ENCODE results near the gene PHF21A.

The PHF21A gene

DNA sequence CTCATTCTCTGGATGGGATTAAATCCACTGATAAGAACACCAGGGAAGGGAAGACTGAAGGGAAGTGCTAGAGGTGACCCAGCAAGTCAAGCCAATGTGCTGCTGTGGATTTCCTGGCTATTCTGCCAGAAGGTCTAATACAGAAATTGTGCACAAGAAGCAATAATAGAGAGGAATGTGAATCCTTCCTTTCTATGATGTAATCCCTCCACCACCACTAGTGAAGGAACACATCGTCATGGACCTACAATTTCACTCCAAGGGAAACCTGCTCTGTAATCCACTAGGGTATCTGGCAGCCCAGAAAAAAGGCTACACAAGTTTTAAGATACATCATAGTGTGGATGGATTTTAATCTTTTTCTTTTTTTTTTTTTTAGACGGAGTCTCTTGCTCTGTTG is 181.4 kb downstream of the PHF21A start:
- no peaks in the 10 kb centered on the region for H4K20me1 ChIP-seq (ENCODE audit: insufficient read depth, low read length, poor library complexity, severe bottlenecking)
- no peaks in the 10 kb centered on the region for H3K9me2 ChIP-seq (replicated peaks; ENCODE audit: low read depth, low read length)
- H3F3A ChIP-seq (ENCODE audit: low read depth): no peaks in the 10 kb centered on the region
- H3K9me3 ChIP-seq (ENCODE audit: insufficient read depth, low read depth, low read length): no peaks in the 10 kb centered on the region
- no peak overlapping the region for H3K4me2 ChIP-seq (ENCODE audit: low read depth, low read length, poor library complexity, severe bottlenecking)
- no peak overlapping the region for H3K4me3 ChIP-seq (ENCODE audit: low read length, poor library complexity, severe bottlenecking)
- no peak overlapping the region for H2AFZ ChIP-seq (ENCODE audit: low read length)
- no peak overlapping the region for H3K9ac ChIP-seq (ENCODE audit: low read depth, low read length, poor library complexity, severe bottlenecking)
- H3K27me3 ChIP-seq (ENCODE audit: insufficient read depth, low read length, poor library complexity, severe bottlenecking): no peaks in the 10 kb centered on the region
- H3K79me2 ChIP-seq (ENCODE audit: insufficient read depth, low read length): no peaks in the 10 kb centered on the region
- TF ChIP-seq, protein P1, sequence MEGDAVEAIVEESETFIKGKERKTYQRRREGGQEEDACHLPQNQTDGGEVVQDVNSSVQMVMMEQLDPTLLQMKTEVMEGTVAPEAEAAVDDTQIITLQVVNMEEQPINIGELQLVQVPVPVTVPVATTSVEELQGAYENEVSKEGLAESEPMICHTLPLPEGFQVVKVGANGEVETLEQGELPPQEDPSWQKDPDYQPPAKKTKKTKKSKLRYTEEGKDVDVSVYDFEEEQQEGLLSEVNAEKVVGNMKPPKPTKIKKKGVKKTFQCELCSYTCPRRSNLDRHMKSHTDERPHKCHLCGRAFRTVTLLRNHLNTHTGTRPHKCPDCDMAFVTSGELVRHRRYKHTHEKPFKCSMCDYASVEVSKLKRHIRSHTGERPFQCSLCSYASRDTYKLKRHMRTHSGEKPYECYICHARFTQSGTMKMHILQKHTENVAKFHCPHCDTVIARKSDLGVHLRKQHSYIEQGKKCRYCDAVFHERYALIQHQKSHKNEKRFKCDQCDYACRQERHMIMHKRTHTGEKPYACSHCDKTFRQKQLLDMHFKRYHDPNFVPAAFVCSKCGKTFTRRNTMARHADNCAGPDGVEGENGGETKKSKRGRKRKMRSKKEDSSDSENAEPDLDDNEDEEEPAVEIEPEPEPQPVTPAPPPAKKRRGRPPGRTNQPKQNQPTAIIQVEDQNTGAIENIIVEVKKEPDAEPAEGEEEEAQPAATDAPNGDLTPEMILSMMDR (conservative IDR thresholded peaks at IDR 0.05; ENCODE audit: low read length): no peak
- TF ChIP-seq EZH2phosphoT487 (IDR thresholded peaks at IDR 0.05; ENCODE audit: borderline replicate concordance): no peak
- peaks cover 44% of the 10 kb centered on the region; the same call in 1 of the 2 replicates for H3K36me3 ChIP-seq (ENCODE audit: insufficient read depth, low read length)
- H3K4me1 ChIP-seq (ENCODE audit: insufficient read depth, low read length, poor library complexity, severe bottlenecking): no peaks in the 10 kb centered on the region

DNA sequence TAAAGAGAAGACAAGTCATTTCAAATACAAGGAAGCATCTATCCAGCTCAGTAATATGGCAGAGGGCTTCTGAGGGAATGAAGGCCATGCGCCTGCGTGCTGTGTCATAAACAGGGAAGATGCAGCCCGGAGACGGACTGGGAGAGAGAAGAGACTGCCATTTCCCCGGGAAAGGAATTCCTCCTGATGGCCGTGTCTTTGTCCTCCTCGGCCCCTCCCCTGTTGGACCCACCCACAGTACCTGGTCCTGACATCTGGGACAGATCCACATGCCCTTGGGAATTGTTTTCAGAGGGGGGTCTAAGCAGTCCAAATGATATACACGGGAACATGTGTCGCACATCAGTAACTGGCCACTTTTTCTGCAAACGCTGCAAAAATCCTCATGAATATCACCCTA is 183.3 kb downstream of the PHF21A start:
- TF ChIP-seq EZH2phosphoT487 (IDR thresholded peaks at IDR 0.05; ENCODE audit: borderline replicate concordance): no peak
- TF ChIP-seq, protein P1 (conservative IDR thresholded peaks at IDR 0.05; ENCODE audit: low read length): no peak
- Histone ChIP-seq H4K20me1 (ENCODE audit: insufficient read depth, low read length, poor library complexity, severe bottlenecking) (no peaks in the 10 kb centered on the region), H3F3A (ENCODE audit: low read depth) (no peaks in the 10 kb centered on the region), H3K36me3 (ENCODE audit: insufficient read depth, low read length) (peaks cover 56% of the 10 kb centered on the region; the same call in 1 of the 2 replicates), H2AFZ (ENCODE audit: low read length) (no peak overlapping the region), H3K27me3 (ENCODE audit: insufficient read depth, low read length, poor library complexity, severe bottlenecking) (no peaks in the 10 kb centered on the region), H3K79me2 (ENCODE audit: insufficient read depth, low read length) (no peaks in the 10 kb centered on the region), H3K4me2 (ENCODE audit: low read depth, low read length, poor library complexity, severe bottlenecking) (no peak overlapping the region), H3K9ac (ENCODE audit: low read depth, low read length, poor library complexity, severe bottlenecking) (no peak overlapping the region), H3K4me3 (ENCODE audit: low read length, poor library complexity, severe bottlenecking) (no peak overlapping the region), H3K4me1 (ENCODE audit: insufficient read depth, low read length, poor library complexity, severe bottlenecking) (no peaks in the 10 kb centered on the region), H3K9me3 (ENCODE audit: insufficient read depth, low read depth, low read length) (no peaks in the 10 kb centered on the region), H3K9me2 (replicated peaks; ENCODE audit: low read depth, low read length) (no peaks in the 10 kb centered on the region)

- Histone ChIP-seq H4K20me1 (ENCODE audit: insufficient read depth, low read length, poor library complexity, severe bottlenecking) (no peaks in the 10 kb centered on the region), H2AFZ (ENCODE audit: low read length) (no peak overlapping the region), H3K9me3 (ENCODE audit: insufficient read depth, low read depth, low read length) (no peaks in the 10 kb centered on the region), H3K4me1 (ENCODE audit: insufficient read depth, low read length, poor library complexity, severe bottlenecking) (no peaks in the 10 kb centered on the region), H3K4me2 (ENCODE audit: low read depth, low read length, poor library complexity, severe bottlenecking) (no peak overlapping the region), H3K79me2 (ENCODE audit: insufficient read depth, low read length) (no peaks in the 10 kb centered on the region), H3K36me3 (ENCODE audit: insufficient read depth, low read length) (peaks cover 61% of the 10 kb centered on the region; the same call in 1 of the 2 replicates), H3K9ac (ENCODE audit: low read depth, low read length, poor library complexity, severe bottlenecking) (no peak overlapping the region), H3F3A (ENCODE audit: low read depth) (no peaks in the 10 kb centered on the region), H3K4me3 (ENCODE audit: low read length, poor library complexity, severe bottlenecking) (no peak overlapping the region), H3K27me3 (ENCODE audit: insufficient read depth, low read length, poor library complexity, severe bottlenecking) (no peaks in the 10 kb centered on the region), H3K9me2 (replicated peaks; ENCODE audit: low read depth, low read length) (no peaks in the 10 kb centered on the region)
- TF ChIP-seq EZH2phosphoT487 (IDR thresholded peaks at IDR 0.05; ENCODE audit: borderline replicate concordance): no peak
- TF ChIP-seq, protein P1 (conservative IDR thresholded peaks at IDR 0.05; ENCODE audit: low read length): no peak
These were observed 184.7 kb downstream of the PHF21A start for GRCh38 chr11:45936511-45937054.
